SU-DHL-6 (cell line): ENCODE data around the gene PRRX2.

ENCODE experiments used
- H2AFZ ChIP-seq: fragments of 200-600 bp; sonication (generic); 2 replicates; pipeline ENCODE4 v1.6.1; 2014; ENCODE audit warnings: low read depth, mild to moderate bottlenecking, moderate library complexity, mixed read lengths, antibody characterized with exemption, low read length; ENCODE audit not compliant: severe bottlenecking
- H3F3A ChIP-seq: fragments of 200-600 bp; shearing (Covaris generic); 2 replicates; pipeline ENCODE4 v1.6.0; 2016; ENCODE audit warnings: antibody characterized with exemption, mild to moderate bottlenecking; ENCODE audit not compliant: insufficient read depth
- H3K27ac ChIP-seq: fragments of 200-600 bp; sonication (generic); 2 replicates; pipeline ENCODE4 v1.5.1; 2016; ENCODE audit warnings: low read depth, mild to moderate bottlenecking, low read length, moderate library complexity, mixed read lengths
- H3K27me3 ChIP-seq: fragments of 200-600 bp; sonication (generic), shearing (Covaris generic); 2 replicates; pipeline ENCODE4 v1.6.0; 2014; ENCODE audit warnings: mild to moderate bottlenecking, low read length
- H3K36me3 ChIP-seq: fragments of 200-600 bp; sonication (generic); 2 replicates; pipeline ENCODE4 v1.6.1; 2014; ENCODE audit warnings: mild to moderate bottlenecking, low read length, mixed read lengths
- H3K4me2 ChIP-seq: fragments of 300-600, 200-600 bp; shearing (Covaris generic), sonication (generic); 2 replicates; pipeline ENCODE4 v1.6.0; 2014; ENCODE audit warnings: low read length, low read depth, mild to moderate bottlenecking; ENCODE audit not compliant: poor library complexity, severe bottlenecking
- H3K4me3 ChIP-seq: fragments of 200-600 bp; sonication (generic); 2 replicates; pipeline ENCODE4 v1.5.1; 2014; ENCODE audit warnings: antibody characterized with exemption, low read length, mild to moderate bottlenecking, mixed read lengths; ENCODE audit not compliant: insufficient read depth, poor library complexity, severe bottlenecking
- H3K79me2 ChIP-seq: fragments of 200-600 bp; sonication (generic); 2 replicates; pipeline ENCODE4 v1.6.1; 2014; ENCODE audit warnings: mild to moderate bottlenecking, low read length, moderate library complexity; ENCODE audit not compliant: insufficient read depth
- H3K9ac ChIP-seq: fragments of 200-600 bp; sonication (generic); 2 replicates; pipeline ENCODE4 v1.7.0; 2014; ENCODE audit warnings: mild to moderate bottlenecking, low read length
- H3K9me2 ChIP-seq: fragments of 200-600 bp; sonication (generic); replicated peaks from 2 replicates; pipeline ENCODE4 v1.6.1; 2014; ENCODE audit warnings: low read length; ENCODE audit not compliant: insufficient read depth
- H3K9me3 ChIP-seq: fragments of 200-600 bp; sonication (generic); 2 replicates; pipeline ENCODE4 v1.6.1; 2014; ENCODE audit warnings: low read length, mixed read lengths; ENCODE audit not compliant: insufficient read depth
- H4K20me1 ChIP-seq: fragments of 200-600 bp; sonication (generic); 2 replicates; pipeline ENCODE4 v1.6.1; 2014; ENCODE audit warnings: low read depth, mild to moderate bottlenecking, antibody characterized with exemption, low read length, moderate library complexity, mixed read lengths
- EZH2phosphoT487 ChIP-seq: fragments of 200-600 bp; sonication (generic), shearing (Covaris generic); conservative IDR thresholded peaks from 2 replicates; pipeline ENCODE4 v1.6.1; 2018; ENCODE audit warnings: mild to moderate bottlenecking, antibody characterized with exemption, low read length, moderate library complexity, mixed read lengths
- TF ChIP-seq, protein P1 (sequence below): fragments of 200-600 bp; sonication (generic); IDR thresholded peaks from one replicate; pipeline ENCODE4 v1.5.1; 2017; ENCODE audit warnings: antibody characterized with exemption, mild to moderate bottlenecking, low read length, moderate library complexity; ENCODE audit not compliant: insufficient read depth, poor library complexity, severe bottlenecking

The PRRX2 gene

GRCh38 chr9:129714511-129715061 is 49.1 kb downstream of the PRRX2 start:
- H3F3A ChIP-seq: no peaks in the 10 kb centered on the region
- no peak overlapping the region for H3K4me3 ChIP-seq
- no peak for TF ChIP-seq EZH2phosphoT487
- TF ChIP-seq, protein P1, sequence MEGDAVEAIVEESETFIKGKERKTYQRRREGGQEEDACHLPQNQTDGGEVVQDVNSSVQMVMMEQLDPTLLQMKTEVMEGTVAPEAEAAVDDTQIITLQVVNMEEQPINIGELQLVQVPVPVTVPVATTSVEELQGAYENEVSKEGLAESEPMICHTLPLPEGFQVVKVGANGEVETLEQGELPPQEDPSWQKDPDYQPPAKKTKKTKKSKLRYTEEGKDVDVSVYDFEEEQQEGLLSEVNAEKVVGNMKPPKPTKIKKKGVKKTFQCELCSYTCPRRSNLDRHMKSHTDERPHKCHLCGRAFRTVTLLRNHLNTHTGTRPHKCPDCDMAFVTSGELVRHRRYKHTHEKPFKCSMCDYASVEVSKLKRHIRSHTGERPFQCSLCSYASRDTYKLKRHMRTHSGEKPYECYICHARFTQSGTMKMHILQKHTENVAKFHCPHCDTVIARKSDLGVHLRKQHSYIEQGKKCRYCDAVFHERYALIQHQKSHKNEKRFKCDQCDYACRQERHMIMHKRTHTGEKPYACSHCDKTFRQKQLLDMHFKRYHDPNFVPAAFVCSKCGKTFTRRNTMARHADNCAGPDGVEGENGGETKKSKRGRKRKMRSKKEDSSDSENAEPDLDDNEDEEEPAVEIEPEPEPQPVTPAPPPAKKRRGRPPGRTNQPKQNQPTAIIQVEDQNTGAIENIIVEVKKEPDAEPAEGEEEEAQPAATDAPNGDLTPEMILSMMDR: no peak

GRCh38 chr9:129716091-129716490 is 50.6 kb downstream of the PRRX2 start:
- TF ChIP-seq, protein P1: no peak
- no peak for TF ChIP-seq EZH2phosphoT487
- no peak overlapping the region for H3K4me3 ChIP-seq
- no peaks in the 10 kb centered on the region for H4K20me1 ChIP-seq
- no peaks in the 10 kb centered on the region for H3K36me3 ChIP-seq
- no peak overlapping the region for H3K27ac ChIP-seq
- no peaks in the 10 kb centered on the region for H3K9me3 ChIP-seq
- no peak overlapping the region for H2AFZ ChIP-seq
- no peaks in the 10 kb centered on the region for H3F3A ChIP-seq
- H3K79me2 ChIP-seq: no peaks in the 10 kb centered on the region
- H3K27me3 ChIP-seq: no peaks in the 10 kb centered on the region
- no peak overlapping the region for H3K9ac ChIP-seq
- H3K9me2 ChIP-seq: no peaks in the 10 kb centered on the region
- H3K4me2 ChIP-seq: no peak overlapping the region

More at GRCh38 chr9:129714511-129715061, 49.1 kb downstream of the PRRX2 start:
- H3K27me3 ChIP-seq: no peaks in the 10 kb centered on the region
- no peak overlapping the region for H3K9ac ChIP-seq
- no peaks in the 10 kb centered on the region for H3K9me2 ChIP-seq
- H3K27ac ChIP-seq: no peak overlapping the region
- no peaks in the 10 kb centered on the region for H4K20me1 ChIP-seq
- no peak overlapping the region for H2AFZ ChIP-seq
- no peaks in the 10 kb centered on the region for H3K9me3 ChIP-seq
- H3K79me2 ChIP-seq: no peaks in the 10 kb centered on the region
- H3K4me2 ChIP-seq: no peak overlapping the region
- H3K36me3 ChIP-seq: no peaks in the 10 kb centered on the region

- Histone ChIP-seq H4K20me1 (no peaks in the 10 kb centered on the region), H3K4me3 (no peak overlapping the region), H3K36me3 (no peaks in the 10 kb centered on the region), H3K27ac (no peak overlapping the region), H3F3A (no peaks in the 10 kb centered on the region), H3K9me2 (no peaks in the 10 kb centered on the region), H3K79me2 (no peaks in the 10 kb centered on the region), H3K9me3 (no peaks in the 10 kb centered on the region), H3K27me3 (no peaks in the 10 kb centered on the region), H3K4me2 (no peak overlapping the region), H3K9ac (no peak overlapping the region), H2AFZ (no peak overlapping the region)
- no peak for TF ChIP-seq EZH2phosphoT487
- TF ChIP-seq, protein P1: no peak
Observed at GRCh38 chr9:129717991-129718390, 52.5 kb downstream of the PRRX2 start.
